NB4 (cell line): ENCODE measurements around the gene RALY.

Source experiments
- DNase-seq: peaks from one replicate; pipeline ENCODE4 v3.0.0; 2010; ENCODE audit warnings: low read depth
- H3K4me3 ChIP-seq: one replicate; pipeline ENCODE4 v1.5.1; 2011; ENCODE audit warnings: mild to moderate bottlenecking, low read depth, low read length, moderate library complexity
- CTCF ChIP-seq: IDR thresholded peaks from one replicate; pipeline ENCODE4 v1.5.1; 2012; ENCODE audit warnings: low read depth, low read length
- MYC ChIP-seq: IDR thresholded peaks from 2 replicates; pipeline ENCODE4 v1.6.1; 2011; ENCODE audit warnings: low read depth, low read length
- POLR2A ChIP-seq: IDR thresholded peaks from 2 replicates; pipeline ENCODE4 v1.6.1; 2011; ENCODE audit warnings: mild to moderate bottlenecking; ENCODE audit not compliant: insufficient read length; ENCODE audit errors: extremely low read depth
- TF ChIP-seq, protein P1 (sequence below): IDR thresholded peaks from 2 replicates; pipeline ENCODE4 v1.6.1; 2011; ENCODE audit warnings: low read depth, low read length

RALY gene

GRCh38 chr20:34072076-34072475 is 78.4 kb downstream of the RALY start:
- no peak for DNase-seq
- no peak overlapping the region for H3K4me3 ChIP-seq
- TF ChIP-seq POLR2A = no peak
- TF ChIP-seq MYC = no peak
- TF ChIP-seq, protein P1, sequence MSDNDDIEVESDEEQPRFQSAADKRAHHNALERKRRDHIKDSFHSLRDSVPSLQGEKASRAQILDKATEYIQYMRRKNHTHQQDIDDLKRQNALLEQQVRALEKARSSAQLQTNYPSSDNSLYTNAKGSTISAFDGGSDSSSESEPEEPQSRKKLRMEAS = no peak
- no peak for TF ChIP-seq CTCF

DNA sequence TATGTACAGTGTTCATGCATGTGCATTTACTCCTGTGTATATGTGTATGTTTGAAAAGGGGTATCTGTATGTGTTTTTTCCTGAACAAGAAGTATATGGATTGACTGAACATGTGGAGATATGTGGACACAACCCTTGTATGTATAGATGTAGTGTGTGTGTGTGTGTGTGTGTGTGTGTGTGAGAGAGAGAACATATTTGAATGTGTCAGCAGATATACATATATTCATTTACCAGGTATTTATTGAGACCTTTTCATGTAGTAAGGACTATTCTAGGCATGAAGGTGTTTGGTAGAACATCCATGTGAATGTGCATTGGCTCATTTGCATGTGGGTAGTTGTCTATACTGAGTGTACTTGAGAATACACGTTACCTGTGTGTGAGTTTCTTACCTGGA is 79.1 kb downstream of the RALY start:
- no peak overlapping the region for H3K4me3 ChIP-seq
- DNase-seq = no peak
- TF ChIP-seq POLR2A (no peak), CTCF (no peak), MYC (no peak)
- TF ChIP-seq, protein P1 = no peak

DNA sequence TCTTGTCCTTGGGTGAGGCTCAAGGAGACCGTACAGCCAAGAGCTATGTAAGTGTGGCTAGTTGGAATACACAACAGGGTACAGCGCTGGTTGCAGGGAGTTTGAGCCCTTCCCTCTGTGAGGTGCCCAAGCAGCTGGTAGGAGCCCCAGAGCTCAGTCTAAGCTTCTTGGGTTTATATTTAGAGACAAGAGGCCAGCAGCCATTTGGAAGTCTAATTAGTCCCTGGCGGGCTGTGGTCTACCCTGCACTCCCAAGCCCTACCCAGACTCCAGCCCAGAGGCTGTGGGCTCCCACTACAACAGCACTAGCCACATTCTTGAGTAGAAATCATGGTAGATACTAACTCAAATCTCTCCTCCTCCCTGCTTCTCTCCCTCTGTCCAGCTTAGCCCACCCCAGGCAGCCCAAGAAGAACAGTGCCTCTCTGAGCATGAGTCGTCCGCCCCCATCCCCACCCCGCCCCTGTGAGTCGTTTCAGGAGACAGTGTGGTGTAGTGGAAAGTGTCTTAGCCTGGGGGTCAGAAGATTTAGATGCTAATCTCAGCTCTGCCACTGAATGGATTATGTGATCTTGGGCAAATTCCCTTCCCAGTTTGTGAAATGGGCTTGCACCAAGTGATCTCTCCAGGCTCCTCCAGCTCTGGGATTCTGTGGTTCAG is 80.5 kb downstream of the RALY start:
- DNase-seq = no peak
- no peak overlapping the region for H3K4me3 ChIP-seq
- TF ChIP-seq MYC (no peak), POLR2A (no peak), CTCF (no peak)
- TF ChIP-seq, protein P1 = no peak

DNA sequence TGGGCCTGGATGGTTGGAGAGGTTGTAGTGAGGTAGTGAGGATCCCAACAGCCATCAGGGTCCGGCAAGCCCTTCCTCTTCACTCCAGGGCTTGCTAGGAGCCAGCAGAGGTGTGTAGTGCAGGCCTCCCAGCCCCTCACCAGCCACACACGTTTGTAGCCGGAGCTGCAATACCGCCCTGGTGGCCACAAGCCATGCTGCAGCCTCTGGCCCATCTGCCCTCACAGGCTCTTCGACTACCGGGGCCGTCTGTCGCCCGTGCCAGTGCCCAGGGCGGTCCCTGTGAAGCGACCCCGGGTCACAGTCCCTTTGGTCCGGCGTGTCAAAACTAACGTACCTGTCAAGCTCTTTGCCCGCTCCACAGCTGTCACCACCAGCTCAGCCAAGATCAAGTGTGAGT is 81.9 kb downstream of the RALY start:
- DNase-seq = no peak
- TF ChIP-seq MYC (no peak), CTCF (no peak)
- H3K4me3 ChIP-seq = no peak overlapping the region

- no peak overlapping the region for H3K4me3 ChIP-seq
- no peak for DNase-seq
- TF ChIP-seq, protein P1 = no peak
- no peak for TF ChIP-seq CTCF
Observed at GRCh38 chr20:34076952-34077351, 83.2 kb downstream of the RALY start.

DNA sequence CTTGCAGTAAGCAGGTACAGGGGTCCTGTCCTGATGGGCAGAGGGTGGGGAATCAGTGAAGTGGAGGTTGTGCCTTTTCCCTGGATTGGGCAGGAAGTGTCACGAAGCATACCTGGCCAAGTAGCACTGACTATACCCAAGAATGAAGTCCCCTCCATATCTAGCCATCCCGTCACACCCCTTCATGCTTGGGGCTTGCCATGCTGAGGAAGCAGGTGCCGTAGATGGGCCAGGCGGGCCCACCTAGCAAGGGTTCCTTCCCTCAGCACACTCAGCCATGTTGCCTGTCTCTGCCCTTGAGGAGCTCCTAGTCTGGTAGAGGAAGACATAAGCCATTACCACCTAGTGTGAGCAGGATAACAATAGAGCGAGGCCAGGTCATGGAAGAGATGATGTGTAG is 84.8 kb downstream of the RALY start:
- H3K4me3 ChIP-seq = no peak overlapping the region
- DNase-seq = no peak
- TF ChIP-seq POLR2A = no peak
